MM.1S (cell line): ENCODE measurements around the gene OR4X1.

Experiments
- DNase-seq: peaks from one replicate; pipeline ENCODE4 v3.0.0-alpha.2; 2015
- H2AFZ ChIP-seq: fragments of 300-600 bp; sonication (generic); 2 replicates; pipeline ENCODE4 v1.6.0; 2016; ENCODE audit warnings: antibody characterized with exemption, low read length
- H3F3A ChIP-seq: fragments of 300-600 bp; sonication (generic); 2 replicates; pipeline ENCODE4 v1.6.1; 2016; ENCODE audit warnings: mild to moderate bottlenecking, antibody characterized with exemption, low read length, moderate library complexity, mixed read lengths; ENCODE audit not compliant: insufficient read depth
- H3K27ac ChIP-seq: fragments of 300-600 bp; sonication (generic); 2 replicates; pipeline ENCODE4 v1.5.1; 2016; ENCODE audit warnings: mild to moderate bottlenecking, low read length
- H3K27me3 ChIP-seq: fragments of 300-600 bp; sonication (generic); replicated peaks from 2 replicates; pipeline ENCODE4 v1.6.0; 2016; ENCODE audit warnings: low read length; ENCODE audit not compliant: insufficient read depth
- H3K36me3 ChIP-seq: fragments of 300-600 bp; sonication (generic); replicated peaks from 2 replicates; pipeline ENCODE4 v1.6.1; 2016; ENCODE audit warnings: mild to moderate bottlenecking, low read length, mixed read lengths; ENCODE audit not compliant: insufficient read depth
- H3K4me1 ChIP-seq: fragments of 300-600 bp; sonication (generic); 2 replicates; pipeline ENCODE4 v1.6.1; 2016; ENCODE audit warnings: low read length, mixed read lengths
- H3K4me2 ChIP-seq: fragments of 300-600 bp; sonication (generic); 2 replicates; pipeline ENCODE4 v1.6.0; 2016; ENCODE audit warnings: low read depth, low read length
- H3K4me3 ChIP-seq: fragments of 300-600 bp; sonication (generic); 2 replicates; pipeline ENCODE4 v1.5.1; 2016; ENCODE audit warnings: low read length, mixed read lengths
- H3K79me2 ChIP-seq: fragments of 300-600 bp; sonication (generic); 2 replicates; pipeline ENCODE4 v1.6.1; 2016; ENCODE audit warnings: mixed run types, low read length, mixed read lengths
- H3K9ac ChIP-seq: fragments of 300-600 bp; sonication (generic); 2 replicates; pipeline ENCODE4 v1.6.1; 2016; ENCODE audit warnings: low read length, mixed read lengths
- H3K9me2 ChIP-seq: fragments of 300-600 bp; sonication (generic); replicated peaks from 2 replicates; pipeline ENCODE4 v1.6.1; 2016; ENCODE audit warnings: mild to moderate bottlenecking, low read length, mixed read lengths; ENCODE audit not compliant: insufficient read depth
- H3K9me3 ChIP-seq: fragments of 300-600 bp; sonication (generic); replicated peaks from 2 replicates; pipeline ENCODE4 v1.6.1; 2016; ENCODE audit warnings: mild to moderate bottlenecking, low read length, mixed read lengths; ENCODE audit not compliant: insufficient read depth
- H4K20me1 ChIP-seq: fragments of 300-600 bp; sonication (generic); 2 replicates; pipeline ENCODE4 v1.6.1; 2016; ENCODE audit warnings: mild to moderate bottlenecking, low read length, moderate library complexity, mixed read lengths; ENCODE audit not compliant: insufficient read depth
- EZH2 ChIP-seq: fragments of 300-600 bp; sonication (generic); optimal IDR thresholded peaks from 2 replicates; pipeline ENCODE3; 2017; ENCODE audit warnings: low read depth, mild to moderate bottlenecking, antibody characterized with exemption, low read length, mixed read lengths
- EZH2phosphoT487 ChIP-seq: fragments of 300-600 bp; sonication (generic); IDR thresholded peaks from 2 replicates; pipeline ENCODE4 v1.6.1; 2018; ENCODE audit warnings: antibody characterized with exemption, low read length
- TF ChIP-seq, protein P1 (sequence below): fragments of 300-600 bp; sonication (generic); IDR thresholded peaks from 2 replicates; pipeline ENCODE4 v1.5.1; 2016; ENCODE audit warnings: antibody characterized with exemption, low read length, mixed read lengths

OR4X1 gene

DNA sequence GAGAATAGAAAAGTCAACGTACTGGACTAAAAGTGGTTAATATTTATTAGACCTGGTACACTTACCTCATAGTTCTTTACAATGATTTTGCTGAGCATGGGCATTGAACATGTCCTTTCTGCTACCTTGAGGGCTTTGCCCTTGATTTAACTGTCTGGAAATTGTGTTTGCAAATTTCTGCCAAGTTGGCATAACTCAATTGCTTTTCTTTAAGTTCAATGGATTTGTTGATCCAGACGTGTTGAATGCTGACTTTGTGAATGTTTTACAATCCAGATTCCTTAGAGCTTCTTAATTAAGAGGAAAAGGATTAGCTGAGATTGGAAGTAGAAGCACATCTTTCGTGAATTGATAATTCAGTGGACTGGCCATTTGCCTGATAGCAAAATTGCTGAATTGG, 25.9 kb upstream of the OR4X1 start:
- Histone ChIP-seq H3K36me3 (no peaks in the 10 kb centered on the region), H3F3A (no peaks in the 10 kb centered on the region), H3K4me1 (no peaks in the 10 kb centered on the region), H3K4me2 (no peak overlapping the region), H3K9me3 (no peaks in the 10 kb centered on the region), H3K79me2 (no peaks in the 10 kb centered on the region), H3K27ac (no peak overlapping the region), H3K9me2 (no peaks in the 10 kb centered on the region), H2AFZ (no peak overlapping the region), H3K9ac (no peak overlapping the region), H4K20me1 (no peaks in the 10 kb centered on the region), H3K4me3 (no peak overlapping the region), H3K27me3 (no peaks in the 10 kb centered on the region)
- DNase-seq: no peak
- TF ChIP-seq, protein P1, sequence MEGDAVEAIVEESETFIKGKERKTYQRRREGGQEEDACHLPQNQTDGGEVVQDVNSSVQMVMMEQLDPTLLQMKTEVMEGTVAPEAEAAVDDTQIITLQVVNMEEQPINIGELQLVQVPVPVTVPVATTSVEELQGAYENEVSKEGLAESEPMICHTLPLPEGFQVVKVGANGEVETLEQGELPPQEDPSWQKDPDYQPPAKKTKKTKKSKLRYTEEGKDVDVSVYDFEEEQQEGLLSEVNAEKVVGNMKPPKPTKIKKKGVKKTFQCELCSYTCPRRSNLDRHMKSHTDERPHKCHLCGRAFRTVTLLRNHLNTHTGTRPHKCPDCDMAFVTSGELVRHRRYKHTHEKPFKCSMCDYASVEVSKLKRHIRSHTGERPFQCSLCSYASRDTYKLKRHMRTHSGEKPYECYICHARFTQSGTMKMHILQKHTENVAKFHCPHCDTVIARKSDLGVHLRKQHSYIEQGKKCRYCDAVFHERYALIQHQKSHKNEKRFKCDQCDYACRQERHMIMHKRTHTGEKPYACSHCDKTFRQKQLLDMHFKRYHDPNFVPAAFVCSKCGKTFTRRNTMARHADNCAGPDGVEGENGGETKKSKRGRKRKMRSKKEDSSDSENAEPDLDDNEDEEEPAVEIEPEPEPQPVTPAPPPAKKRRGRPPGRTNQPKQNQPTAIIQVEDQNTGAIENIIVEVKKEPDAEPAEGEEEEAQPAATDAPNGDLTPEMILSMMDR: no peak
- no peak for TF ChIP-seq EZH2
- TF ChIP-seq EZH2phosphoT487: no peak

DNA sequence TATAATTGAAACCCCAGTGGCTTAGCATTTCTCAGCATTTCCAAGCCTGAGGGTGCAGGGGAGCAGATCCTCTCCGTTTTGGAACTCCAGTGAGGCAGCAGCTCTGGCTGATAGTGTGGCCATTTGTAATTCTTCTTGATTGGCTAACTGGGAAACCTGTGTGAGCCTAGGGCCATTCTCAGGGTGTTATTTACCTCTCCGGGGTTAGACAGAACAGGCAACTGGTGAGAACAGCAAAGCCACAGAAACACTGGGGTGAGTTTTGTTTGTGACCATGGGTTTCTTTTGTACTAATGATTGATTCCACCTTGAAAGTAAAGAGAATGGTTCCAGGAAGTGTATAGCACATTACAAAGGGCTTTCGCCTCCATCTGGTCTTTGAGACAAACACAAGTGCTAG, 21.2 kb upstream of the OR4X1 start:
- H2AFZ ChIP-seq: no peak overlapping the region
- H3K4me2 ChIP-seq: no peak overlapping the region
- H3K27ac ChIP-seq: no peak overlapping the region
- H3F3A ChIP-seq: no peaks in the 10 kb centered on the region
- no peak overlapping the region for H3K9ac ChIP-seq
- H3K79me2 ChIP-seq: no peaks in the 10 kb centered on the region
- no peak for TF ChIP-seq EZH2phosphoT487
- no peak overlapping the region for H3K4me3 ChIP-seq
- DNase-seq: no peak
- no peaks in the 10 kb centered on the region for H3K9me3 ChIP-seq
- H3K9me2 ChIP-seq: no peaks in the 10 kb centered on the region
- no peaks in the 10 kb centered on the region for H3K27me3 ChIP-seq
- H3K36me3 ChIP-seq: no peaks in the 10 kb centered on the region
- no peaks in the 10 kb centered on the region for H4K20me1 ChIP-seq
- no peaks in the 10 kb centered on the region for H3K4me1 ChIP-seq

DNA sequence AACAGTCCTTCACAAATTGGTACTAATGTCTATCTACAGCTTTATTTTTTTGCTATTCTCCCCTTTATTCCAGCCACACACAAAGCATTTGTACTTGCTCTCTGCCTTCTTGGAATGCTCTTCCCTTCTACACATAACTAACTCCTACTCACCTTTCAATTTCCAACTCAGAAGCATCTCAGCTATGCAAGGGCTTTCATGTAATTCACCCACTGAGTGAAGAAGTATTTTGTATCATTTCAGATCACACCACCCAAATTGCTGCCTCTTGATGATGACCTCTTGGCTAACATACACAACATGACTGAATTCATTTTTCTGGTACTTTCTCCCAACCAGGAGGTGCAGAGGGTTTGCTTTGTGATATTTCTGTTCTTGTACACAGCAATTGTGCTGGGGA, 18.9 kb upstream of the OR4X1 start, which contains the start of gene OR4X2:
TSS of gene OR4X2 (plus strand) at position 301 of the 400 bp plus-strand sequence. CDS start at position 301, 0 bp downstream.
- Histone ChIP-seq H3F3A (no peaks in the 10 kb centered on the region), H3K79me2 (no peaks in the 10 kb centered on the region), H3K9ac (no peak within 1 kb of the TSS), H3K9me2 (no peaks in the 10 kb centered on the region), H3K27ac (no peak within 1 kb of the TSS), H3K4me2 (no peak within 1 kb of the TSS), H3K4me3 (no peak within 1 kb of the TSS), H3K9me3 (no peaks in the 10 kb centered on the region), H3K4me1 (no peaks in the 10 kb centered on the region), H4K20me1 (no peaks in the 10 kb centered on the region), H3K27me3 (no peaks in the 10 kb centered on the region), H3K36me3 (no peaks in the 10 kb centered on the region), H2AFZ (no peak within 1 kb of the TSS)
- DNase-seq: no peak
- TF ChIP-seq EZH2phosphoT487 (no peak), EZH2 (no peak)
- TF ChIP-seq, protein P1: no peak

DNA sequence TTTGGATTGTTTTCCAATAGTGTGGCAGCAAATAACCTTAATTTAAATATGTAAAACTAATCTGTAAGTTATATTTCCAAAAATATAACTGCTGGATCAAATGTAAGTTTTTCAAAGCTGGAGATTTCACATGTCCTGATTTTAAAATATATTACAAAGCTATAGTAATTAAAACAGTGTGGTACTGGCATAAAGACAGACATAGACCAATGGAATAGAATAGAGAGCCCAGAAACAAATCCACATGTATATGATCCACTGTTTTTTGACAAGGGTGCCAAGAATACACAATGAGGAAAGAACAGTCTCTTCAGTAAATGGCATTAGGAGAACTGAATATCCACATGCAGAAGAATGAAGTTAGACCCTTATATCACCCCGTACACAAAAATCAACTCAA, 14.8 kb upstream of the OR4X1 start:
- Histone ChIP-seq H3K9me3 (no peaks in the 10 kb centered on the region), H3K4me3 (no peak overlapping the region), H3K9me2 (no peaks in the 10 kb centered on the region), H4K20me1 (no peaks in the 10 kb centered on the region), H3F3A (no peaks in the 10 kb centered on the region), H3K36me3 (no peaks in the 10 kb centered on the region), H3K27me3 (no peaks in the 10 kb centered on the region), H3K79me2 (no peaks in the 10 kb centered on the region), H3K27ac (no peak overlapping the region), H3K4me1 (no peaks in the 10 kb centered on the region), H3K9ac (no peak overlapping the region), H2AFZ (no peak overlapping the region), H3K4me2 (no peak overlapping the region)
- TF ChIP-seq EZH2: no peak
- TF ChIP-seq, protein P1: no peak
- no peak for TF ChIP-seq EZH2phosphoT487
- no peak for DNase-seq
